WTC11 (cell line): Measurements from ENCODE around the gene LRRFIP1. TPM values are rescaled to one million over a fixed set of nuclear protein-coding genes. Genes with fewer than 3 reads are reported as not detected.
A peak's percentile ranks its signal among the peaks of the same experiment; 100 is the strongest.

Source experiments
- ATAC-seq: fragments of 200-7000 bp; cut with Tn5 transposase; 2 replicates; pipeline ENCODE4 v1.10.0; 2021; ENCODE audit warnings: mild to moderate bottlenecking, moderate library complexity
- CTCF ChIA-PET: fragments of 300-600 bp; sonication (Branson Sonifier 250); formaldehyde crosslinking; loops from one replicate; lab custom pipeline; 2021; ENCODE audit warnings: antibody characterized with exemption; lab: Charles Lee
- POLR2A ChIA-PET: fragments of 350-600 bp; sonication (Branson Sonifier 250); formaldehyde crosslinking; loops from one replicate; lab custom pipeline; 2021; ENCODE audit warnings: antibody characterized with exemption; lab: Charles Lee
- DNase-seq: peaks from one replicate; pipeline ENCODE4 v3.0.0; 2021; ENCODE audit warnings: low spot score
- H3K27ac Mint-ChIP-seq: 2 replicates; pipeline ENCODE4 v1.8.0; 2021; ENCODE audit warnings: mixed read lengths
- H3K27me3 Mint-ChIP-seq: 2 replicates; pipeline ENCODE4 v1.8.0; 2021; ENCODE audit warnings: low read depth, mild to moderate bottlenecking, moderate library complexity, mixed read lengths
- H3K36me3 Mint-ChIP-seq: 2 replicates; pipeline ENCODE4 v1.8.0; 2021; ENCODE audit warnings: mixed read lengths
- H3K4me1 Mint-ChIP-seq: 2 replicates; pipeline ENCODE4 v1.8.0; 2022; ENCODE audit warnings: mixed read lengths
- H3K4me3 Mint-ChIP-seq: 2 replicates; pipeline ENCODE4 v1.8.0; 2021; ENCODE audit warnings: mild to moderate bottlenecking, moderate library complexity, mixed read lengths
- H3K9me3 Mint-ChIP-seq: 2 replicates; pipeline ENCODE4 v1.8.0; 2021; ENCODE audit warnings: mixed read lengths
- ATF1 ChIP-seq: sonication (generic); formaldehyde crosslinking; IDR thresholded peaks from 2 replicates; pipeline ENCODE4 v1.8.1; 2023; ENCODE audit warnings: mild to moderate bottlenecking, moderate library complexity, missing genetic modification reagents
- CREB1 ChIP-seq: sonication (generic); formaldehyde crosslinking; IDR thresholded peaks from 2 replicates; pipeline ENCODE4 v1.8.0; 2023; ENCODE audit warnings: mild to moderate bottlenecking, missing genetic modification reagents
- CREM ChIP-seq: sonication (generic); formaldehyde crosslinking; IDR thresholded peaks from 2 replicates; pipeline ENCODE4 v1.8.1; 2022; ENCODE audit warnings: mild to moderate bottlenecking, missing genetic modification reagents, moderate library complexity
- HMGA2 ChIP-seq: fragments of 250-450 bp; sonication (Bioruptor Pico); IDR thresholded peaks from 2 replicates; pipeline ENCODE4 v1.4.0; 2021; ENCODE audit warnings: mild to moderate bottlenecking, moderate library complexity
- IRF2 ChIP-seq: sonication (generic); formaldehyde crosslinking; IDR thresholded peaks from 2 replicates; pipeline ENCODE4 v1.8.0; 2022; ENCODE audit warnings: low read depth, missing genetic modification reagents, borderline replicate concordance
- KAT7 ChIP-seq: sonication (generic); formaldehyde crosslinking; IDR thresholded peaks from 2 replicates; pipeline ENCODE4 v1.8.1; 2023; ENCODE audit warnings: missing genetic modification reagents, mild to moderate bottlenecking, borderline replicate concordance
- NR1H2 ChIP-seq: sonication (generic); formaldehyde crosslinking; IDR thresholded peaks from 2 replicates; pipeline ENCODE4 v1.9.0; 2021; ENCODE audit warnings: mild to moderate bottlenecking, moderate library complexity, missing genetic modification reagents
- RORB ChIP-seq: fragments of 250-450 bp; sonication (Bioruptor Pico); IDR thresholded peaks from 2 replicates; pipeline ENCODE4 v1.9.0; 2021; ENCODE audit warnings: mild to moderate bottlenecking
- SMAD3 ChIP-seq: sonication (generic); formaldehyde crosslinking; IDR thresholded peaks from 2 replicates; pipeline ENCODE4 v1.8.0; 2022; ENCODE audit warnings: missing genetic modification reagents, mild to moderate bottlenecking, borderline replicate concordance
- TEAD4 ChIP-seq: sonication (generic); formaldehyde crosslinking; IDR thresholded peaks from 2 replicates; pipeline ENCODE4 v1.8.0; 2022; ENCODE audit warnings: mild to moderate bottlenecking, missing genetic modification reagents
- ZNF263 ChIP-seq: sonication (generic); formaldehyde crosslinking; IDR thresholded peaks from 2 replicates; pipeline ENCODE4 v1.8.1; 2022; ENCODE audit warnings: low read depth, mild to moderate bottlenecking, moderate library complexity, missing genetic modification reagents
- ZNF317 ChIP-seq: sonication (generic); formaldehyde crosslinking; IDR thresholded peaks from 2 replicates; pipeline ENCODE4 v1.8.1; 2023; ENCODE audit warnings: low read depth, mild to moderate bottlenecking, moderate library complexity, missing genetic modification reagents, borderline replicate concordance
- total RNA-seq: library from RNA; stranded (reverse); gene quantifications from 3 replicates; pipeline ENCODE4 v1.2.3, GENCODE V29; 2021
- TF ChIP-seq, protein P1 (sequence below): sonication (generic); formaldehyde crosslinking; IDR thresholded peaks from 2 replicates; pipeline ENCODE4 v1.8.0; 2022; ENCODE audit warnings: mild to moderate bottlenecking, missing genetic modification reagents
- TF ChIP-seq, protein P2 (sequence below): sonication (generic); formaldehyde crosslinking; IDR thresholded peaks from 2 replicates; pipeline ENCODE4 v1.8.0; 2023; ENCODE audit warnings: missing genetic modification reagents, mild to moderate bottlenecking, borderline replicate concordance
- TF ChIP-seq, protein P3 (sequence below): sonication (generic); formaldehyde crosslinking; IDR thresholded peaks from 2 replicates; pipeline ENCODE4 v1.8.0; 2022; ENCODE audit warnings: mild to moderate bottlenecking, missing genetic modification reagents
- TF ChIP-seq, protein P4 (sequence below): sonication (generic); formaldehyde crosslinking; IDR thresholded peaks from 2 replicates; pipeline ENCODE4 v1.8.1; 2023; ENCODE audit warnings: mild to moderate bottlenecking, moderate library complexity, missing genetic modification reagents
- TF ChIP-seq, protein P5 (sequence below): sonication (generic); formaldehyde crosslinking; IDR thresholded peaks from 2 replicates; pipeline ENCODE4 v1.8.1; 2023; ENCODE audit warnings: mild to moderate bottlenecking, missing genetic modification reagents, borderline replicate concordance
- TF ChIP-seq, protein P6 (sequence below): sonication (generic); formaldehyde crosslinking; IDR thresholded peaks from 2 replicates; pipeline ENCODE4 v1.8.0; 2022; ENCODE audit warnings: mild to moderate bottlenecking, missing genetic modification reagents

Gene LRRFIP1
- total RNA-seq, 1 experiment from 2014 or later, result 88.4 TPM

DNA sequence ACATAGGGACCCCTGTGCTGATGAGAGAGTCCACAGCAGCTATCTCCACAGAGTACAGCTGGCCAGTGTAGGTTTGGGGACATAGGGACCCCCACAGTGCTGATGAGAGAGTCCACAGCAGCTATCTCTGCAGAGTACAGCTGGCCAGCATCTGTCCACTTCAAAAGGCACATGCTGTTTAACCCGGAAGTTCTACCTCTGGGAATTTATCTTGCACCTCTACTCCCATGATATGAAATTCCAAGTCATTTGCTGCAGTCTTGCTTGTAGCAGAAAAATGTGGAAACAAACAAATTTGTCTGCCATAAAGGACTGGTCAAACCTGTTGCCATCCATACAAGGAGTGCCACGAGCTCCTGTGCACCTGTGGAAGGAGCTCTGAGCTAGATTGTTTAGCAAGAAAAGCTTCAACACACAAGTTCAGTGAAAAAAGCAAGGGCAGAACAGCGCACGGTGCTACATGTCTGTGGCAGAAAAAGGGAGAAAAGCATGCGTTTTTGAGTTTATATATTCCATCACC is 33.1 kb downstream of the LRRFIP1 start:
- ChIA-PET POLR2A (no interaction called here), CTCF (interaction anchor here (1.4 kb wide), 1 partner anchor 13 kb away, joined by 5 read pairs; no protein-coding TSS in a partner anchor)
- Mint-ChIP-seq H3K4me3 (no peak overlapping the region), H3K36me3 (peaks cover 10% of the 10 kb centered on the region), H3K9me3 (peaks cover 13% of the 10 kb centered on the region), H3K4me1 (peaks cover 38% of the 10 kb centered on the region), H3K27ac (peak overlapping the region; percentile 42), H3K27me3 (no peaks in the 10 kb centered on the region)
- DNase-seq (no peak), ATAC-seq (no peak)
- TF ChIP-seq IRF2 (CRISPR knock-in tag) (no peak), KAT7 (CRISPR knock-in tag) (no peak)

DNA sequence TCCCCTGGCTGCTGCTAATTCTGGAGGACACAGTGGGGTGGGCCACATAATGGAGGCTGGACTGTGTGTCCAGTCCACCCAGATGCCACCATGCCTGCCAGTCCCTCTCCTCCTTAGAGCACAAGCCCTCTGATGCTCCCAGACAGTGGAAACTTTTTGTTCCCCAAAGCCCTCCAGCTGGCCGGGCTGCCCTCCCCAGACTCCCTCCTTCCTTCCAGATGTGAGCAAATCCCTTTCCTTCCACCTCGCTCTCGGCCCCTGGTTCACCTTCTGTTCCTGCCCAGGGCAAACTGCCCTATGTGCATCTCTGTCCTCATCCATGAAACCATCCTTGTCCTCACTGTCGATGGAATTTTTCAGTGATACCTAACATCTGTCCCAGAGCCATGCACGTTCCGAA is 33.9 kb downstream of the LRRFIP1 start:
- Mint-ChIP-seq H3K36me3 (peaks cover 10% of the 10 kb centered on the region), H3K27ac (peak overlapping the region; percentile 33), H3K9me3 (peaks cover 13% of the 10 kb centered on the region), H3K4me1 (peaks cover 46% of the 10 kb centered on the region), H3K4me3 (no peak overlapping the region), H3K27me3 (no peaks in the 10 kb centered on the region)
- DNase-seq (no peak), ATAC-seq (no peak)
- ChIA-PET CTCF (interaction anchor here (1.4 kb wide), 1 partner anchor 12 kb away, joined by 5 read pairs; no protein-coding TSS in a partner anchor), POLR2A (interaction anchor here (0.8 kb wide), 1 partner anchor 10 kb away, joined by 3 read pairs; no protein-coding TSS in a partner anchor)
- TF ChIP-seq, protein P1, sequence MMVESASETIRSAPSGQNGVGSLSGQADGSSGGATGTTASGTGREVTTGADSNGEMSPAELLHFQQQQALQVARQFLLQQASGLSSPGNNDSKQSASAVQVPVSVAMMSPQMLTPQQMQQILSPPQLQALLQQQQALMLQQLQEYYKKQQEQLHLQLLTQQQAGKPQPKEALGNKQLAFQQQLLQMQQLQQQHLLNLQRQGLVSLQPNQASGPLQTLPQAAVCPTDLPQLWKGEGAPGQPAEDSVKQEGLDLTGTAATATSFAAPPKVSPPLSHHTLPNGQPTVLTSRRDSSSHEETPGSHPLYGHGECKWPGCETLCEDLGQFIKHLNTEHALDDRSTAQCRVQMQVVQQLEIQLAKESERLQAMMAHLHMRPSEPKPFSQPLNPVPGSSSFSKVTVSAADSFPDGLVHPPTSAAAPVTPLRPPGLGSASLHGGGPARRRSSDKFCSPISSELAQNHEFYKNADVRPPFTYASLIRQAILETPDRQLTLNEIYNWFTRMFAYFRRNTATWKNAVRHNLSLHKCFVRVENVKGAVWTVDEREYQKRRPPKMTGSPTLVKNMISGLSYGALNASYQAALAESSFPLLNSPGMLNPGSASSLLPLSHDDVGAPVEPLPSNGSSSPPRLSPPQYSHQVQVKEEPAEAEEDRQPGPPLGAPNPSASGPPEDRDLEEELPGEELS (CRISPR knock-in tag), result no peak
- TF ChIP-seq NR1H2 (CRISPR knock-in tag) (no peak), TEAD4 (CRISPR knock-in tag) (no peak), CREM (CRISPR knock-in tag) (no peak), SMAD3 (CRISPR knock-in tag) (no peak), ZNF263 (no peak), CREB1 (no peak), RORB (CRISPR knock-in tag) (no peak), IRF2 (CRISPR knock-in tag) (no peak), ATF1 (CRISPR knock-in tag) (no peak), ZNF317 (no peak), HMGA2 (no peak)
- TF ChIP-seq, protein P2, sequence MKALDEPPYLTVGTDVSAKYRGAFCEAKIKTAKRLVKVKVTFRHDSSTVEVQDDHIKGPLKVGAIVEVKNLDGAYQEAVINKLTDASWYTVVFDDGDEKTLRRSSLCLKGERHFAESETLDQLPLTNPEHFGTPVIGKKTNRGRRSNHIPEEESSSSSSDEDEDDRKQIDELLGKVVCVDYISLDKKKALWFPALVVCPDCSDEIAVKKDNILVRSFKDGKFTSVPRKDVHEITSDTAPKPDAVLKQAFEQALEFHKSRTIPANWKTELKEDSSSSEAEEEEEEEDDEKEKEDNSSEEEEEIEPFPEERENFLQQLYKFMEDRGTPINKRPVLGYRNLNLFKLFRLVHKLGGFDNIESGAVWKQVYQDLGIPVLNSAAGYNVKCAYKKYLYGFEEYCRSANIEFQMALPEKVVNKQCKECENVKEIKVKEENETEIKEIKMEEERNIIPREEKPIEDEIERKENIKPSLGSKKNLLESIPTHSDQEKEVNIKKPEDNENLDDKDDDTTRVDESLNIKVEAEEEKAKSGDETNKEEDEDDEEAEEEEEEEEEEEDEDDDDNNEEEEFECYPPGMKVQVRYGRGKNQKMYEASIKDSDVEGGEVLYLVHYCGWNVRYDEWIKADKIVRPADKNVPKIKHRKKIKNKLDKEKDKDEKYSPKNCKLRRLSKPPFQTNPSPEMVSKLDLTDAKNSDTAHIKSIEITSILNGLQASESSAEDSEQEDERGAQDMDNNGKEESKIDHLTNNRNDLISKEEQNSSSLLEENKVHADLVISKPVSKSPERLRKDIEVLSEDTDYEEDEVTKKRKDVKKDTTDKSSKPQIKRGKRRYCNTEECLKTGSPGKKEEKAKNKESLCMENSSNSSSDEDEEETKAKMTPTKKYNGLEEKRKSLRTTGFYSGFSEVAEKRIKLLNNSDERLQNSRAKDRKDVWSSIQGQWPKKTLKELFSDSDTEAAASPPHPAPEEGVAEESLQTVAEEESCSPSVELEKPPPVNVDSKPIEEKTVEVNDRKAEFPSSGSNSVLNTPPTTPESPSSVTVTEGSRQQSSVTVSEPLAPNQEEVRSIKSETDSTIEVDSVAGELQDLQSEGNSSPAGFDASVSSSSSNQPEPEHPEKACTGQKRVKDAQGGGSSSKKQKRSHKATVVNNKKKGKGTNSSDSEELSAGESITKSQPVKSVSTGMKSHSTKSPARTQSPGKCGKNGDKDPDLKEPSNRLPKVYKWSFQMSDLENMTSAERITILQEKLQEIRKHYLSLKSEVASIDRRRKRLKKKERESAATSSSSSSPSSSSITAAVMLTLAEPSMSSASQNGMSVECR, result no peak
- TF ChIP-seq, protein P3, sequence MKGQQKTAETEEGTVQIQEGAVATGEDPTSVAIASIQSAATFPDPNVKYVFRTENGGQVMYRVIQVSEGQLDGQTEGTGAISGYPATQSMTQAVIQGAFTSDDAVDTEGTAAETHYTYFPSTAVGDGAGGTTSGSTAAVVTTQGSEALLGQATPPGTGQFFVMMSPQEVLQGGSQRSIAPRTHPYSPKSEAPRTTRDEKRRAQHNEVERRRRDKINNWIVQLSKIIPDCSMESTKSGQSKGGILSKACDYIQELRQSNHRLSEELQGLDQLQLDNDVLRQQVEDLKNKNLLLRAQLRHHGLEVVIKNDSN (CRISPR knock-in tag), result no peak
- TF ChIP-seq, protein P4, sequence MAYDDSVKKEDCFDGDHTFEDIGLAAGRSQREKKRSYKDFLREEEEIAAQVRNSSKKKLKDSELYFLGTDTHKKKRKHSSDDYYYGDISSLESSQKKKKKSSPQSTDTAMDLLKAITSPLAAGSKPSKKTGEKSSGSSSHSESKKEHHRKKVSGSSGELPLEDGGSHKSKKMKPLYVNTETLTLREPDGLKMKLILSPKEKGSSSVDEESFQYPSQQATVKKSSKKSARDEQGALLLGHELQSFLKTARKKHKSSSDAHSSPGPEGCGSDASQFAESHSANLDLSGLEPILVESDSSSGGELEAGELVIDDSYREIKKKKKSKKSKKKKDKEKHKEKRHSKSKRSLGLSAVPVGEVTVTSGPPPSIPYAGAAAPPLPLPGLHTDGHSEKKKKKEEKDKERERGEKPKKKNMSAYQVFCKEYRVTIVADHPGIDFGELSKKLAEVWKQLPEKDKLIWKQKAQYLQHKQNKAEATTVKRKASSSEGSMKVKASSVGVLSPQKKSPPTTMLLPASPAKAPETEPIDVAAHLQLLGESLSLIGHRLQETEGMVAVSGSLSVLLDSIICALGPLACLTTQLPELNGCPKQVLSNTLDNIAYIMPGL (CRISPR knock-in tag), result no peak
- TF ChIP-seq, protein P5, sequence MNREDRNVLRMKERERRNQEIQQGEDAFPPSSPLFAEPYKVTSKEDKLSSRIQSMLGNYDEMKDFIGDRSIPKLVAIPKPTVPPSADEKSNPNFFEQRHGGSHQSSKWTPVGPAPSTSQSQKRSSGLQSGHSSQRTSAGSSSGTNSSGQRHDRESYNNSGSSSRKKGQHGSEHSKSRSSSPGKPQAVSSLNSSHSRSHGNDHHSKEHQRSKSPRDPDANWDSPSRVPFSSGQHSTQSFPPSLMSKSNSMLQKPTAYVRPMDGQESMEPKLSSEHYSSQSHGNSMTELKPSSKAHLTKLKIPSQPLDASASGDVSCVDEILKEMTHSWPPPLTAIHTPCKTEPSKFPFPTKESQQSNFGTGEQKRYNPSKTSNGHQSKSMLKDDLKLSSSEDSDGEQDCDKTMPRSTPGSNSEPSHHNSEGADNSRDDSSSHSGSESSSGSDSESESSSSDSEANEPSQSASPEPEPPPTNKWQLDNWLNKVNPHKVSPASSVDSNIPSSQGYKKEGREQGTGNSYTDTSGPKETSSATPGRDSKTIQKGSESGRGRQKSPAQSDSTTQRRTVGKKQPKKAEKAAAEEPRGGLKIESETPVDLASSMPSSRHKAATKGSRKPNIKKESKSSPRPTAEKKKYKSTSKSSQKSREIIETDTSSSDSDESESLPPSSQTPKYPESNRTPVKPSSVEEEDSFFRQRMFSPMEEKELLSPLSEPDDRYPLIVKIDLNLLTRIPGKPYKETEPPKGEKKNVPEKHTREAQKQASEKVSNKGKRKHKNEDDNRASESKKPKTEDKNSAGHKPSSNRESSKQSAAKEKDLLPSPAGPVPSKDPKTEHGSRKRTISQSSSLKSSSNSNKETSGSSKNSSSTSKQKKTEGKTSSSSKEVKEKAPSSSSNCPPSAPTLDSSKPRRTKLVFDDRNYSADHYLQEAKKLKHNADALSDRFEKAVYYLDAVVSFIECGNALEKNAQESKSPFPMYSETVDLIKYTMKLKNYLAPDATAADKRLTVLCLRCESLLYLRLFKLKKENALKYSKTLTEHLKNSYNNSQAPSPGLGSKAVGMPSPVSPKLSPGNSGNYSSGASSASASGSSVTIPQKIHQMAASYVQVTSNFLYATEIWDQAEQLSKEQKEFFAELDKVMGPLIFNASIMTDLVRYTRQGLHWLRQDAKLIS (CRISPR knock-in tag), result no peak
- TF ChIP-seq, protein P6, sequence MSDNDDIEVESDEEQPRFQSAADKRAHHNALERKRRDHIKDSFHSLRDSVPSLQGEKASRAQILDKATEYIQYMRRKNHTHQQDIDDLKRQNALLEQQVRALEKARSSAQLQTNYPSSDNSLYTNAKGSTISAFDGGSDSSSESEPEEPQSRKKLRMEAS, result no peak
